ENCODE results near the gene CFAP90.

- TF ChIP-seq CTCF (IDR thresholded peaks at IDR 0.05) (no peak), REST (IDR thresholded peaks at IDR 0.05; ENCODE audit: insufficient read depth in 1 of 2, low read depth in 2 of 2, low read length in 1 of 2) (no peak), SIN3A (IDR thresholded peaks at IDR 0.05; ENCODE audit: borderline replicate concordance, insufficient read depth, low read depth, low read length) (no peak)
These were observed 37.4 kb downstream of the CFAP90 start for GRCh38 chr5:7813576-7813975.
